H1 (cell line): ENCODE measurements around the gene TAP2. TPM values are rescaled to one million over a fixed set of nuclear protein-coding genes. Genes with fewer than 3 reads are reported as not detected.

Experiments used
- CTCF ChIA-PET: fragments of 300-600 bp; sonication (Branson Sonifier 250); formaldehyde crosslinking; loops from one replicate; lab custom pipeline; 2021; ENCODE audit not compliant: partially characterized antibody; lab: Charles Lee
- POLR2A ChIA-PET: fragments of 300-600 bp; sonication (Branson Sonifier 250); formaldehyde crosslinking; loops from one replicate; lab custom pipeline; 2021; ENCODE audit warnings: inconsistent platforms; ENCODE audit not compliant: partially characterized antibody; lab: Charles Lee
- DNase-seq, 2 experiments: peaks; one replicate each; pipeline versions ENCODE4 v3.0.0 to v3.0.0-alpha.2; 2010 to 2022; ENCODE audit warnings: low spot score in 2 of 2, low read depth in 1 of 2, mixed read lengths in 1 of 2
- FAIRE-seq: peaks from 2 replicates; lab custom pipeline; 2011; peaks lifted over from hg19 to GRCh38; lab: Jason Lieb, UNC
- H2AFZ ChIP-seq: 2 replicates; pipeline ENCODE4 v1.8.1; 2012; ENCODE audit warnings: low read length, inconsistent platforms
- H2AK5ac ChIP-seq: 2 replicates; pipeline ENCODE4 v1.6.1; 2013; ENCODE audit warnings: low read depth, low read length
- H2BK120ac ChIP-seq: replicated peaks from 2 replicates; pipeline ENCODE3; 2013; ENCODE audit warnings: low read depth, low read length, inconsistent platforms
- H2BK12ac ChIP-seq: 2 replicates; pipeline ENCODE4 v1.6.1; 2013; ENCODE audit warnings: low read depth, low read length
- H2BK15ac ChIP-seq: 2 replicates; pipeline ENCODE4 v1.6.1; 2013; ENCODE audit warnings: low read length
- H2BK20ac ChIP-seq: 2 replicates; pipeline ENCODE4 v1.6.1; 2013; ENCODE audit warnings: low read length
- H2BK5ac ChIP-seq: 2 replicates; pipeline ENCODE4 v1.6.1; 2013; ENCODE audit warnings: low read depth, low read length
- H3K14ac ChIP-seq: 2 replicates; pipeline ENCODE4 v1.6.1; 2013; ENCODE audit warnings: inconsistent platforms; ENCODE audit not compliant: insufficient read length
- H3K18ac ChIP-seq: 2 replicates; pipeline ENCODE4 v1.6.1; 2013; ENCODE audit warnings: low read length; ENCODE audit errors: extremely low read depth
- H3K23ac ChIP-seq: 2 replicates; pipeline ENCODE4 v1.6.1; 2013; ENCODE audit warnings: inconsistent platforms; ENCODE audit not compliant: insufficient read length
- H3K23me2 ChIP-seq: 2 replicates; pipeline ENCODE4 v1.6.1; 2013; ENCODE audit warnings: low read depth, low read length
- H3K27ac ChIP-seq: 2 replicates; pipeline ENCODE4 v1.6.1; 2011; ENCODE audit warnings: low read depth, low read length, inconsistent platforms
- H3K27me3 ChIP-seq, 4 experiments: replicated peaks in 1 of 4; 1 replicate in 1 of 4; 2 replicates in 3 of 4; pipeline versions ENCODE4 v1.6.1 to v1.8.1; 2011 to 2013; ENCODE audit warnings: low read length in 3 of 4, mild to moderate bottlenecking in 3 of 4, inconsistent platforms in 2 of 4, mixed read lengths in 2 of 4, moderate library complexity in 1 of 4; ENCODE audit not compliant: control insufficient read depth in 3 of 4, insufficient read depth in 3 of 4; ENCODE audit errors: extremely low read depth in 1 of 4
- H3K36me3 ChIP-seq, 4 experiments: 2 replicates each; pipeline versions ENCODE4 v1.6.1 to v1.8.1; 2011 to 2013; ENCODE audit warnings: mild to moderate bottlenecking in 4 of 4, low read length in 3 of 4, moderate library complexity in 2 of 4, control low read depth in 1 of 4, inconsistent platforms in 1 of 4; ENCODE audit not compliant: insufficient read depth in 4 of 4, control insufficient read depth in 2 of 4
- H3K4ac ChIP-seq: replicated peaks from 2 replicates; pipeline ENCODE3; 2013; ENCODE audit warnings: low read length, low read depth, mixed read lengths, inconsistent platforms; ENCODE audit not compliant: insufficient read length
- H3K4me1 ChIP-seq, 4 experiments: replicated peaks in 1 of 4; 1 replicate in 1 of 4; 2 replicates in 3 of 4; pipeline versions ENCODE4 v1.6.1 to v1.8.1; 2011 to 2013; ENCODE audit warnings: low read length in 3 of 4, inconsistent platforms in 2 of 4, mixed read lengths in 1 of 4; ENCODE audit not compliant: insufficient read depth in 4 of 4, control insufficient read depth in 3 of 4
- H3K4me2 ChIP-seq, 2 experiments: 2 replicates each; pipeline versions ENCODE4 v1.6.1 to v1.8.1; 2011 to 2013; ENCODE audit warnings: low read depth in 2 of 2, low read length in 2 of 2, control low read depth in 1 of 2, inconsistent platforms in 1 of 2, mild to moderate bottlenecking in 1 of 2; ENCODE audit not compliant: insufficient read depth in 1 of 2
- H3K4me3 ChIP-seq, 4 experiments: fragments of 200-600, 300-600 bp in 1 of 4; sonication (generic), shearing (Covaris generic), sonication (Bioruptor Twin) in 1 of 4; 2 replicates each; pipeline versions ENCODE4 v1.5.1 to v1.8.1; 2011 to 2016; ENCODE audit warnings: low read length in 4 of 4, low read depth in 3 of 4, control low read depth in 2 of 4, inconsistent platforms in 2 of 4, mild to moderate bottlenecking in 2 of 4, mixed read lengths in 1 of 4, moderate library complexity in 1 of 4; ENCODE audit not compliant: insufficient read depth in 2 of 4; ENCODE audit errors: extremely low read depth in 1 of 4
- H3K56ac ChIP-seq: replicated peaks from 2 replicates; pipeline ENCODE3; 2013; ENCODE audit warnings: low read depth, mild to moderate bottlenecking, mixed read lengths, low read length, inconsistent platforms; ENCODE audit not compliant: insufficient read length
- H3K79me1 ChIP-seq: 2 replicates; pipeline ENCODE4 v1.6.1; 2013; ENCODE audit warnings: low read depth, low read length, control low read depth
- H3K79me2 ChIP-seq, 2 experiments: 2 replicates each; pipeline versions ENCODE4 v1.6.1 to v1.8.1; 2012 to 2013; ENCODE audit warnings: low read length in 2 of 2, mild to moderate bottlenecking in 2 of 2, inconsistent platforms in 1 of 2; ENCODE audit not compliant: insufficient read depth in 2 of 2, control insufficient read depth in 1 of 2
- H3K9ac ChIP-seq, 4 experiments: replicated peaks in 1 of 4; 1 replicate in 1 of 4; 2 replicates in 3 of 4; pipeline versions ENCODE4 v1.6.1 to v1.8.1; 2011 to 2013; ENCODE audit warnings: low read depth in 3 of 4, low read length in 3 of 4, control low read depth in 2 of 4, mild to moderate bottlenecking in 2 of 4, moderate library complexity in 2 of 4, inconsistent platforms in 1 of 4; ENCODE audit errors: extremely low read depth in 1 of 4
- H3K9me3 ChIP-seq, 2 experiments: 2 replicates each; pipeline versions ENCODE4 v1.6.1 to v1.8.1; 2012 to 2013; ENCODE audit warnings: mild to moderate bottlenecking in 2 of 2, moderate library complexity in 2 of 2, control low read depth in 1 of 2, inconsistent platforms in 1 of 2, low read depth in 1 of 2, low read length in 1 of 2, mixed read lengths in 1 of 2; ENCODE audit not compliant: insufficient read depth in 2 of 2
- H4K20me1 ChIP-seq, 2 experiments: replicated peaks in 1 of 2; 2 replicates each; pipeline versions ENCODE3 to v1.8.1; 2011 to 2013; ENCODE audit warnings: inconsistent platforms in 2 of 2, low read length in 2 of 2, mild to moderate bottlenecking in 1 of 2; ENCODE audit not compliant: insufficient read depth in 2 of 2, control insufficient read depth in 1 of 2
- H4K5ac ChIP-seq: 2 replicates; pipeline ENCODE4 v1.6.1; 2013; ENCODE audit warnings: low read length, low read depth, mixed read lengths, inconsistent platforms; ENCODE audit not compliant: insufficient read length
- H4K8ac ChIP-seq: 2 replicates; pipeline ENCODE4 v1.8.0; 2013; ENCODE audit warnings: mild to moderate bottlenecking, moderate library complexity, low read length, inconsistent platforms; ENCODE audit not compliant: insufficient read depth; ENCODE audit errors: extremely low read depth
- H4K91ac ChIP-seq: replicated peaks from 2 replicates; pipeline ENCODE3; 2013; ENCODE audit warnings: low read length, mixed read lengths, inconsistent platforms; ENCODE audit not compliant: insufficient read length
- GABPA ChIP-seq: IDR thresholded peaks from 2 replicates; pipeline ENCODE4 v1.6.1; 2011; ENCODE audit warnings: mild to moderate bottlenecking, low read length, moderate library complexity, borderline replicate concordance; ENCODE audit not compliant: insufficient read depth
- JUN ChIP-seq: IDR thresholded peaks from 2 replicates; pipeline ENCODE4 v1.6.1; 2011; ENCODE audit warnings: low read depth, mild to moderate bottlenecking, improper control_type of control experiment, low read length
- JUND ChIP-seq: IDR thresholded peaks from 2 replicates; pipeline ENCODE4 v1.6.1; 2011; ENCODE audit warnings: mild to moderate bottlenecking, improper control_type of control experiment, low read length
- POLR2AphosphoS5 ChIP-seq: IDR thresholded peaks from 2 replicates; pipeline ENCODE4 v1.6.1; 2011; ENCODE audit warnings: low read depth, low read length
- SUZ12 ChIP-seq: fragments of 200-600 bp; sonication (generic); IDR thresholded peaks from 2 replicates; pipeline ENCODE4 v1.6.1; 2012; ENCODE audit warnings: mild to moderate bottlenecking, inconsistent platforms, low read length, moderate library complexity, mixed read lengths
- TCF12 ChIP-seq: IDR thresholded peaks from 2 replicates; pipeline ENCODE4 v1.6.1; 2011; ENCODE audit warnings: low read depth, mild to moderate bottlenecking, low read length
- WGBS, 2 experiments: shearing (Covaris generic) in 1 of 2; methylation state at CpG; one replicate each; pipeline versions ENCODE4 v1.1.6 to v1.1.7; 2013 to 2015; ENCODE audit warnings: low lambda C conversion rate in 2 of 2, mixed read lengths in 2 of 2, inconsistent platforms in 1 of 2, low coverage in 1 of 2, missing lambda C conversion rate in 1 of 2; ENCODE audit not compliant: insufficient replicate concordance in 2 of 2, insufficient coverage in 1 of 2, insufficient read length in 1 of 2; ENCODE audit errors: extremely low coverage in 1 of 2, missing lambda C conversion rate in 1 of 2; 5-methylcytosine and 5-hydroxymethylcytosine counted together
- polyA plus RNA-seq, 7 experiments: library from polyadenylated mRNA; depleted of rRNA in 3 of 7; stranded (reverse) in 5 of 7; unstranded in 2 of 7; fragments of >200 nt in 5 of 7; fragments of 200-250 nt in 2 of 7; gene quantifications; 1 replicate in 5 of 7; 2 replicates in 1 of 7; 4 replicates in 1 of 7; pipeline versions ENCODE4 v1.2.1 to v1.2.3, GENCODE V29; 2011 to 2013; ENCODE audit warnings: missing spikeins in 2 of 7, mixed read lengths in 2 of 7
- total RNA-seq: library from RNA; stranded (reverse); fragmentation: NEBNext Ultra II Directional; extraction: Animal tissue kit (Norgen Biotek cat#: 25700); gene quantifications from 2 replicates; pipeline ENCODE4 v1.2.1, GENCODE V29; 2021

Gene TAP2
- total and polyA plus RNA-seq, 2 of the 8 experiments (the other 6 are each of a cell fraction or from before 2014, with no cell fraction given): 11.3 to 27.2 TPM

DNA sequence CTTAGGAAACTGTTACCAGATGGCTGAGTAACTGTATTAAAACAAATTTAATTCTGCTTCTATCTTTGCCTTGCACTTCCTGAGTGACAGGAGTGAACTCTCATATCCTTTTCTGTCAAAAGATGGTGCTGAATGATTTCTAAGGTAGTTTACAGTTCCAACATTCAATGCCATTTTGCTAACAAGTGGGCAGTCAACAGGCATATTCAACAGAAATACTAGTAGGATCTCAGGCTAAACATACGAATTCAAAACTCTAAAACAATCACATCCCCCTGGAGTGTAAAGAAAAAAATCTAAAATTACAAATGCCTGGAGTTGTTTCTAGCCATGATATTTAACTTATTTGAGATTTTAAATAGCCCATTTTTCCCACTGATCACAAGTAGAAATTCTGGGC lies 22.1 kb upstream of the TAP2 start:
- no peak overlapping the region for H2BK20ac ChIP-seq
- H3K23me2 ChIP-seq: no peaks in the 10 kb centered on the region
- WGBS, 2 experiments: 70% methylated on average over 1 of the region's 1 CpG; no CpG with 5 or more reads in 1 of the 2 experiments
- FAIRE-seq (no peak), DNase-seq (no peak)
- no peaks in the 10 kb centered on the region for H4K20me1 ChIP-seq
- CTCF ChIA-PET: interaction anchor here (1.0 to 19.9 kb wide), 12 partner anchors 9 to 111 kb away, joined by 3 to 402 read pairs (median 5); partner anchors contain the start of genes PSMB8 and TAP2
- H3K14ac ChIP-seq: no peak overlapping the region
- H3K56ac ChIP-seq: no peak overlapping the region
- H3K27ac ChIP-seq: no peak overlapping the region
- no peak overlapping the region for H2AFZ ChIP-seq
- H4K8ac ChIP-seq: no peak overlapping the region
- no peak overlapping the region for H3K9ac ChIP-seq
- H2BK120ac ChIP-seq: no peak overlapping the region
- peak overlapping the region in 1 of 2 experiments; percentile 20; a peak in 2 of 4 replicates for H3K4me2 ChIP-seq
- no peaks in the 10 kb centered on the region for H3K79me1 ChIP-seq
- no peak overlapping the region for H2BK5ac ChIP-seq
- no peak overlapping the region for H2BK12ac ChIP-seq
- no peaks in the 10 kb centered on the region for H3K79me2 ChIP-seq
- H4K91ac ChIP-seq: no peak overlapping the region
- no peak overlapping the region for H3K4ac ChIP-seq
- no peak overlapping the region for H4K5ac ChIP-seq
- peaks cover 0 to 3% (median 0%) of the 10 kb centered on the region in 4 experiments; a peak in 5 of 7 replicates for H3K4me1 ChIP-seq
- H3K27me3 ChIP-seq: peaks cover 0 to 6% (median 6%) of the 10 kb centered on the region in 4 experiments; a peak in 5 of 7 replicates
- H3K4me3 ChIP-seq: no peak overlapping the region
- no peak overlapping the region for H3K23ac ChIP-seq
- H2AK5ac ChIP-seq: no peak overlapping the region
- no peak overlapping the region for H2BK15ac ChIP-seq
- no peaks in the 10 kb centered on the region for H3K36me3 ChIP-seq
- H3K9me3 ChIP-seq: no peaks in the 10 kb centered on the region
- no peak overlapping the region for H3K18ac ChIP-seq
- POLR2A ChIA-PET: interaction anchor here (0.9 to 2.1 kb wide), 3 partner anchors 22 to 111 kb away, joined by 3 to 10 read pairs (median 4); partner anchors contain the start of gene TAP2
- TF ChIP-seq POLR2AphosphoS5 (no peak), JUN (no peak), SUZ12 (no peak), TCF12 (no peak), GABPA (no peak), JUND (no peak)
